IMR-90 (cell line): ENCODE data around the gene C3orf52. TPM values are rescaled to one million over a fixed set of nuclear protein-coding genes. Genes with fewer than 3 reads are reported as not detected.

Experiments used
- microRNA-seq, 2 experiments: library from miRNA; stranded (forward) in 1 of 2; unstranded in 1 of 2; fragments of 10-50 nt in 1 of 2; fragments of <30 nt in 1 of 2; gene quantifications in 1 of 2; microRNA quantifications in 1 of 2; one replicate each; pipeline versions ENCODE3 to v1.1.0; 2013 to 2020; ENCODE audit not compliant: insufficient read depth in 1 of 2, insufficient read length in 1 of 2, unreplicated experiment in 1 of 2
- polyA plus RNA-seq, 3 experiments: library from polyadenylated mRNA; depleted of rRNA; stranded (reverse); fragments of >200 nt; gene quantifications; 2 replicates each; pipeline ENCODE4 v1.2.3, GENCODE V29; 2012; ENCODE audit warnings: low replicate concordance in 1 of 3
- small RNA-seq, 5 experiments: library from RNA; depleted of rRNA; stranded (forward); fragments of <200 nt; gene quantifications; one replicate each; pipeline ENCODE3, GENCODE V24; 2012
- total RNA-seq: library from RNA; depleted of rRNA; stranded (reverse); fragments of >200 nt; gene quantifications from 2 replicates; pipeline ENCODE4 v1.2.3, GENCODE V29; 2012; rRNA removed

The C3orf52 gene
- total and polyA plus RNA-seq, 2 of the 4 experiments (the other 2 are of a cell fraction): 7.5 to 12.5 TPM

Small RNA genes lying within 50 kb of the gene (microRNA-seq; reads per million reads assigned to microRNA genes)
- 0 reads per million in 2 experiments for gene MIR567

Small RNA genes lying within 50 kb of the gene (small RNA-seq; reads per million reads assigned to genes)
- 0 reads per million in 5 experiments for gene MIR567

Other genes starting within 250 kb of the C3orf52 start
- 27.2 and 28.7 TPM in 2 replicates for gene PHLDB2, start 227.1 kb upstream of the C3orf52 start, total RNA-seq
- 8.0 and 10.6 TPM in 2 replicates for gene PHLDB2, start 227.1 kb upstream of the C3orf52 start, polyA plus RNA-seq (2012; rRNA removed)
- gene ABHD10, start 107.4 kb upstream of the C3orf52 start, total RNA-seq: 53.9 and 57.2 TPM in 2 replicates
- gene ABHD10, start 107.4 kb upstream of the C3orf52 start, polyA plus RNA-seq (2012; rRNA removed): 17.7 and 24.7 TPM in 2 replicates
- gene TAGLN3, start 87.5 kb upstream of the C3orf52 start, total RNA-seq: 3.2 and 3.6 TPM in 2 replicates
- 7.7 TPM in 2 replicates for gene TAGLN3, start 87.5 kb upstream of the C3orf52 start, polyA plus RNA-seq (2012; rRNA removed)
- gene TMPRSS7, start 51.7 kb upstream of the C3orf52 start, total RNA-seq: not detected in 2 replicates
- 0.07 TPM in 1 of 2 replicates, not detected in the other for gene TMPRSS7, start 51.7 kb upstream of the C3orf52 start, polyA plus RNA-seq (2012; rRNA removed)
- gene GCSAM, start 46.9 kb downstream of the C3orf52 start, total RNA-seq: not detected in 2 replicates
- gene GCSAM, start 46.9 kb downstream of the C3orf52 start, polyA plus RNA-seq (2012; rRNA removed): not detected in 2 replicates
- gene SLC9C1, start 207.8 kb downstream of the C3orf52 start, total RNA-seq: not detected in 2 replicates
- gene SLC9C1, start 207.8 kb downstream of the C3orf52 start, polyA plus RNA-seq (2012; rRNA removed): not detected in 2 replicates
- 0.83 and 1.1 TPM in 2 replicates for gene CD200, start 246.8 kb downstream of the C3orf52 start, total RNA-seq
- gene CD200, start 246.8 kb downstream of the C3orf52 start, polyA plus RNA-seq (2012; rRNA removed): 1.6 and 1.7 TPM in 2 replicates